ENCODE measurements around the gene TGFB2. TPM values are rescaled to one million over a fixed set of nuclear protein-coding genes. Genes with fewer than 3 reads are reported as not detected.

Gene TGFB2
- total and polyA plus RNA-seq, 2 experiments from 2014 or later = 0.31 to 1.4 TPM

DNA sequence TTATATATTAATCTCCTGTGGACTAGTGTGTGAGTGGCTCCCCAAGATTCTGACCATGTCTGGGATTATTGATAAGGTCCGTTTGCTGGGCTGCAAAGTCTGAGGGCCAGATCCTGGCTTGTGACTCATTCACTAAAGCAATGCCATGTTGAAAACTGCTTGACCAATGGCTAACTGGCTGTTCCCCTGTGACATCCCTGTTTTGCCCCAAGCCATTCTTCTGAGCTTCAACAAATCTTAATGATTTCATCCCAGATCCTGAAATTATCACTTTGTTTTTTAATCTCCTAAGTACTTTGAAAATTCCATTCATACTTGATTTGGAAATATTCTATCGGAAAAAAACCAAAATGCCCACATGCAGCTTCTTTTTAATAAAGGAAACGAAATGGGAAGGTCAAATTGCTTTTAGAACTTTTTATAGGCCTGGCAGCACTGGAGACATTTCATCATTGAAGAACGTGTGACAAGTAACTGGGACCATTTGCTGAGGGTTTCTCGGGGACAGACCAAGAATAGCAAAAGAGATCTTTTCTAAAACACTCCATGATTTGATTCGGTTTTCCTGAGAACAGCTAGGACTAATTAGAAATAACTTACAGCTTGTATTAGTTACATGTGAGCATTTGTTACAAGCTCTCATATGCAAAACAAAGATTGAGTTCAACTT, 121.3 kb downstream of the TGFB2 start:
- Mint-ChIP-seq H3K27ac (no peak overlapping the region), H3K9me3 (no peaks in the 10 kb centered on the region), H3K4me1 (no peaks in the 10 kb centered on the region), H3K27me3 (ENCODE audit: insufficient read depth, low read depth, poor library complexity) (no peaks in the 10 kb centered on the region), H3K4me3 (no peak overlapping the region), H3K36me3 (ENCODE audit: low read depth) (no peaks in the 10 kb centered on the region)
- Histone ChIP-seq H3K27me3 (ENCODE audit: insufficient read depth) (no peaks in the 10 kb centered on the region), H3F3A (replicated peaks; ENCODE audit: low read depth) (no peaks in the 10 kb centered on the region), H3K79me2 (replicated peaks; ENCODE audit: insufficient read depth) (no peaks in the 10 kb centered on the region), H3K4me2 (no peak overlapping the region), H4K20me1 (replicated peaks; ENCODE audit: insufficient read depth) (no peaks in the 10 kb centered on the region), H3K36me3 (ENCODE audit: insufficient read depth) (no peaks in the 10 kb centered on the region), H3K27ac (ENCODE audit: low read depth) (no peak overlapping the region), H3K4me1 (ENCODE audit: insufficient read depth) (no peaks in the 10 kb centered on the region), H2AFZ (no peak overlapping the region), H3K9me2 (ENCODE audit: insufficient read depth) (no peaks in the 10 kb centered on the region), H3K4me3 (no peak overlapping the region)
- TF ChIP-seq ZNF331 (CRISPR knock-in tag; IDR thresholded peaks at IDR 0.05; ENCODE audit: low read depth) (no peak), NANOG (IDR thresholded peaks at IDR 0.05; ENCODE audit: borderline replicate concordance) (no peak), JUNB (IDR thresholded peaks at IDR 0.05; ENCODE audit: unreplicated experiment) (no peak), POLR2AphosphoS5 (IDR thresholded peaks at IDR 0.05; ENCODE audit: low read depth) (no peak), EZH2phosphoT487 (IDR thresholded peaks at IDR 0.05; ENCODE audit: unreplicated experiment) (no peak), ZNF114 (CRISPR knock-in tag; IDR thresholded peaks at IDR 0.05) (no peak), STAT1 (IDR thresholded peaks at IDR 0.05; ENCODE audit: unreplicated experiment) (no peak), CREB1 (CRISPR knock-in tag; IDR thresholded peaks at IDR 0.05; ENCODE audit: low read depth) (no peak), EZH2 (IDR thresholded peaks at IDR 0.05; ENCODE audit: low read depth, unreplicated experiment) (no peak)
- TF ChIP-seq, protein P1, sequence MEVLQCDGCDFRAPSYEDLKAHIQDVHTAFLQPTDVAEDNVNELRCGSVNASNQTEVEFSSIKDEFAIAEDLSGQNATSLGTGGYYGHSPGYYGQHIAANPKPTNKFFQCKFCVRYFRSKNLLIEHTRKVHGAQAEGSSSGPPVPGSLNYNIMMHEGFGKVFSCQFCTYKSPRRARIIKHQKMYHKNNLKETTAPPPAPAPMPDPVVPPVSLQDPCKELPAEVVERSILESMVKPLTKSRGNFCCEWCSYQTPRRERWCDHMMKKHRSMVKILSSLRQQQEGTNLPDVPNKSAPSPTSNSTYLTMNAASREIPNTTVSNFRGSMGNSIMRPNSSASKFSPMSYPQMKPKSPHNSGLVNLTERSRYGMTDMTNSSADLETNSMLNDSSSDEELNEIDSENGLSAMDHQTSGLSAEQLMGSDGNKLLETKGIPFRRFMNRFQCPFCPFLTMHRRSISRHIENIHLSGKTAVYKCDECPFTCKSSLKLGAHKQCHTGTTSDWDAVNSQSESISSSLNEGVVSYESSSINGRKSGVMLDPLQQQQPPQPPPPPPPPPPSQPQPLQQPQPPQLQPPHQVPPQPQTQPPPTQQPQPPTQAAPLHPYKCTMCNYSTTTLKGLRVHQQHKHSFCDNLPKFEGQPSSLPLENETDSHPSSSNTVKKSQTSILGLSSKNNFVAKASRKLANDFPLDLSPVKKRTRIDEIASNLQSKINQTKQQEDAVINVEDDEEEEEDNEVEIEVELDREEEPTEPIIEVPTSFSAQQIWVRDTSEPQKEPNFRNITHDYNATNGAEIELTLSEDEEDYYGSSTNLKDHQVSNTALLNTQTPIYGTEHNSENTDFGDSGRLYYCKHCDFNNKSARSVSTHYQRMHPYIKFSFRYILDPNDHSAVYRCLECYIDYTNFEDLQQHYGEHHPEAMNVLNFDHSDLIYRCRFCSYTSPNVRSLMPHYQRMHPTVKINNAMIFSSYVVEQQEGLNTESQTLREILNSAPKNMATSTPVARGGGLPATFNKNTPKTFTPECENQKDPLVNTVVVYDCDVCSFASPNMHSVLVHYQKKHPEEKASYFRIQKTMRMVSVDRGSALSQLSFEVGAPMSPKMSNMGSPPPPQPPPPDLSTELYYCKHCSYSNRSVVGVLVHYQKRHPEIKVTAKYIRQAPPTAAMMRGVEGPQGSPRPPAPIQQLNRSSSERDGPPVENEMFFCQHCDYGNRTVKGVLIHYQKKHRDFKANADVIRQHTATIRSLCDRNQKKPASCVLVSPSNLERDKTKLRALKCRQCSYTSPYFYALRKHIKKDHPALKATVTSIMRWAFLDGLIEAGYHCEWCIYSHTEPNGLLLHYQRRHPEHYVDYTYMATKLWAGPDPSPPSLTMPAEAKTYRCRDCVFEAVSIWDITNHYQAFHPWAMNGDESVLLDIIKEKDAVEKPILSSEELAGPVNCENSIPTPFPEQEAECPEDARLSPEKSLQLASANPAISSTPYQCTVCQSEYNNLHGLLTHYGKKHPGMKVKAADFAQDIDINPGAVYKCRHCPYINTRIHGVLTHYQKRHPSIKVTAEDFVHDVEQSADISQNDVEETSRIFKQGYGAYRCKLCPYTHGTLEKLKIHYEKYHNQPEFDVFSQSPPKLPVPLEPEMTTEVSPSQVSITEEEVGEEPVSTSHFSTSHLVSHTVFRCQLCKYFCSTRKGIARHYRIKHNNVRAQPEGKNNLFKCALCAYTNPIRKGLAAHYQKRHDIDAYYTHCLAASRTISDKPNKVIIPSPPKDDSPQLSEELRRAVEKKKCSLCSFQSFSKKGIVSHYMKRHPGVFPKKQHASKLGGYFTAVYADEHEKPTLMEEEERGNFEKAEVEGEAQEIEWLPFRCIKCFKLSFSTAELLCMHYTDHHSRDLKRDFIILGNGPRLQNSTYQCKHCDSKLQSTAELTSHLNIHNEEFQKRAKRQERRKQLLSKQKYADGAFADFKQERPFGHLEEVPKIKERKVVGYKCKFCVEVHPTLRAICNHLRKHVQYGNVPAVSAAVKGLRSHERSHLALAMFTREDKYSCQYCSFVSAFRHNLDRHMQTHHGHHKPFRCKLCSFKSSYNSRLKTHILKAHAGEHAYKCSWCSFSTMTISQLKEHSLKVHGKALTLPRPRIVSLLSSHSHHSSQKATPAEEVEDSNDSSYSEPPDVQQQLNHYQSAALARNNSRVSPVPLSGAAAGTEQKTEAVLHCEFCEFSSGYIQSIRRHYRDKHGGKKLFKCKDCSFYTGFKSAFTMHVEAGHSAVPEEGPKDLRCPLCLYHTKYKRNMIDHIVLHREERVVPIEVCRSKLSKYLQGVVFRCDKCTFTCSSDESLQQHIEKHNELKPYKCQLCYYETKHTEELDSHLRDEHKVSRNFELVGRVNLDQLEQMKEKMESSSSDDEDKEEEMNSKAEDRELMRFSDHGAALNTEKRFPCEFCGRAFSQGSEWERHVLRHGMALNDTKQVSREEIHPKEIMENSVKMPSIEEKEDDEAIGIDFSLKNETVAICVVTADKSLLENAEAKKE (CRISPR knock-in tag; IDR thresholded peaks at IDR 0.05) = no peak
- TF ChIP-seq, protein P2, sequence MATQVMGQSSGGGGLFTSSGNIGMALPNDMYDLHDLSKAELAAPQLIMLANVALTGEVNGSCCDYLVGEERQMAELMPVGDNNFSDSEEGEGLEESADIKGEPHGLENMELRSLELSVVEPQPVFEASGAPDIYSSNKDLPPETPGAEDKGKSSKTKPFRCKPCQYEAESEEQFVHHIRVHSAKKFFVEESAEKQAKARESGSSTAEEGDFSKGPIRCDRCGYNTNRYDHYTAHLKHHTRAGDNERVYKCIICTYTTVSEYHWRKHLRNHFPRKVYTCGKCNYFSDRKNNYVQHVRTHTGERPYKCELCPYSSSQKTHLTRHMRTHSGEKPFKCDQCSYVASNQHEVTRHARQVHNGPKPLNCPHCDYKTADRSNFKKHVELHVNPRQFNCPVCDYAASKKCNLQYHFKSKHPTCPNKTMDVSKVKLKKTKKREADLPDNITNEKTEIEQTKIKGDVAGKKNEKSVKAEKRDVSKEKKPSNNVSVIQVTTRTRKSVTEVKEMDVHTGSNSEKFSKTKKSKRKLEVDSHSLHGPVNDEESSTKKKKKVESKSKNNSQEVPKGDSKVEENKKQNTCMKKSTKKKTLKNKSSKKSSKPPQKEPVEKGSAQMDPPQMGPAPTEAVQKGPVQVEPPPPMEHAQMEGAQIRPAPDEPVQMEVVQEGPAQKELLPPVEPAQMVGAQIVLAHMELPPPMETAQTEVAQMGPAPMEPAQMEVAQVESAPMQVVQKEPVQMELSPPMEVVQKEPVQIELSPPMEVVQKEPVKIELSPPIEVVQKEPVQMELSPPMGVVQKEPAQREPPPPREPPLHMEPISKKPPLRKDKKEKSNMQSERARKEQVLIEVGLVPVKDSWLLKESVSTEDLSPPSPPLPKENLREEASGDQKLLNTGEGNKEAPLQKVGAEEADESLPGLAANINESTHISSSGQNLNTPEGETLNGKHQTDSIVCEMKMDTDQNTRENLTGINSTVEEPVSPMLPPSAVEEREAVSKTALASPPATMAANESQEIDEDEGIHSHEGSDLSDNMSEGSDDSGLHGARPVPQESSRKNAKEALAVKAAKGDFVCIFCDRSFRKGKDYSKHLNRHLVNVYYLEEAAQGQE (IDR thresholded peaks at IDR 0.05; ENCODE audit: unreplicated experiment) = no peak
- TF ChIP-seq, protein P3, sequence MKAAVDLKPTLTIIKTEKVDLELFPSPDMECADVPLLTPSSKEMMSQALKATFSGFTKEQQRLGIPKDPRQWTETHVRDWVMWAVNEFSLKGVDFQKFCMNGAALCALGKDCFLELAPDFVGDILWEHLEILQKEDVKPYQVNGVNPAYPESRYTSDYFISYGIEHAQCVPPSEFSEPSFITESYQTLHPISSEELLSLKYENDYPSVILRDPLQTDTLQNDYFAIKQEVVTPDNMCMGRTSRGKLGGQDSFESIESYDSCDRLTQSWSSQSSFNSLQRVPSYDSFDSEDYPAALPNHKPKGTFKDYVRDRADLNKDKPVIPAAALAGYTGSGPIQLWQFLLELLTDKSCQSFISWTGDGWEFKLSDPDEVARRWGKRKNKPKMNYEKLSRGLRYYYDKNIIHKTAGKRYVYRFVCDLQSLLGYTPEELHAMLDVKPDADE (IDR thresholded peaks at IDR 0.05) = no peak
- TF ChIP-seq, protein P4, sequence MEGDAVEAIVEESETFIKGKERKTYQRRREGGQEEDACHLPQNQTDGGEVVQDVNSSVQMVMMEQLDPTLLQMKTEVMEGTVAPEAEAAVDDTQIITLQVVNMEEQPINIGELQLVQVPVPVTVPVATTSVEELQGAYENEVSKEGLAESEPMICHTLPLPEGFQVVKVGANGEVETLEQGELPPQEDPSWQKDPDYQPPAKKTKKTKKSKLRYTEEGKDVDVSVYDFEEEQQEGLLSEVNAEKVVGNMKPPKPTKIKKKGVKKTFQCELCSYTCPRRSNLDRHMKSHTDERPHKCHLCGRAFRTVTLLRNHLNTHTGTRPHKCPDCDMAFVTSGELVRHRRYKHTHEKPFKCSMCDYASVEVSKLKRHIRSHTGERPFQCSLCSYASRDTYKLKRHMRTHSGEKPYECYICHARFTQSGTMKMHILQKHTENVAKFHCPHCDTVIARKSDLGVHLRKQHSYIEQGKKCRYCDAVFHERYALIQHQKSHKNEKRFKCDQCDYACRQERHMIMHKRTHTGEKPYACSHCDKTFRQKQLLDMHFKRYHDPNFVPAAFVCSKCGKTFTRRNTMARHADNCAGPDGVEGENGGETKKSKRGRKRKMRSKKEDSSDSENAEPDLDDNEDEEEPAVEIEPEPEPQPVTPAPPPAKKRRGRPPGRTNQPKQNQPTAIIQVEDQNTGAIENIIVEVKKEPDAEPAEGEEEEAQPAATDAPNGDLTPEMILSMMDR (conservative IDR thresholded peaks at IDR 0.05; ENCODE audit: low read depth in 2 of 2) = no peak
- DNase-seq (ENCODE audit: low spot score) = no peak
- ATAC-seq = no peak

Data from GM23338 (cell line).